IPS-NIHi11 (cell line): ENCODE data around the gene TRMT1.

Source experiments
- DNase-seq: peaks from one replicate; pipeline ENCODE4 v3.0.0; 2012; ENCODE audit warnings: mixed read lengths, low spot score

TRMT1 gene

GRCh38 chr19:13070425-13071140 is 46.0 kb downstream of the TRMT1 start:
- no peak for DNase-seq

DNA sequence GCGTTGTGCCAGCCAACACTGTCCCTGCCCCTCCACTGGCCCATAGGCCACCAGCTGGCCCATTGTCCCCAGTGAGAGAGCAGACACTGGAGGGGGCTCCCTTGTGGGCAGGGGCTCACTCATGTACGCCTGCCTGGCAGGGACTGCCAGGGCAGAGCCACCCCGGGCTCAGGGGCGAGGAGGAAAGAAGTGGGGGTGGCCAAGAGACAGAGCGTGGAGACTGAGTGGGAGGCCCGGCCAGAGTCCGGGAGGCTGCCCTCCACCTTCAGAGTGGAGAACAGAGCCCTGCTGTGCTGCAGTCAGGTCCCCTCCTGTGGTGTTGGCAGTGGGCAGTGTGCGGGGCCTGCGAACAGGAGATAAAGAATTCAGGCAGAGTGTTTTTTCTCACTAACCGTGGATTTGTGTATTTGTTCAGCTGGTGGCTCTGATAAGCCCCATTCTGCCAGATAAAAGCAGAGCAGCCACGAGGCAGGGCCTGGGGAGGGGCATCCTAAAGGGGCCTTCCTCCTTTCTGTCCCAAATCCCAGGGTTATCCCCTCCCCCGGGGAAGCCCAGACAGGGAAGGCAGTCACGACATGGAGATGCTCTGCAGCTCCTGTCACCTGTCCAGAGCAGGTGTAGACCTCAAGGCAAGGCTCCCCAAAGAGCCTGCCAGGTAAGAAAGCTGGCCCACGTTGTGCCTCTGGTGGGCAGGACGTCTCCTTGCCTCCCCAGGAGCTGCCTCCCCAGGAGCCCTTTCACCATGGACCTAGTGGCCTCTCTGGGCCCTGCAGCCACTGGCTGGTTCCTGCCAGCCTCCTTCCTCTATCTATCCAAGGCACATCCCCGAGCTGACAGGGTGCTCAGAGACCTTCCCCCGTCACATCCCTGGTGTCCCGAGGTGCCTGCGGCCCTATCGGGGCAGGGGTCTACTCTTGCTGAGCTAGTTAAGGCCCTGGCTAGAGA is 46.9 kb downstream of the TRMT1 start:
- DNase-seq = no peak

- no peak for DNase-seq
Measured at GRCh38 chr19:13068085-13068846, 48.3 kb downstream of the TRMT1 start.

GRCh38 chr19:13066933-13067807 is 49.4 kb downstream of the TRMT1 start:
- no peak for DNase-seq

- DNase-seq = no peak
Measured at GRCh38 chr19:13066226-13066625, 50.3 kb downstream of the TRMT1 start.

DNA sequence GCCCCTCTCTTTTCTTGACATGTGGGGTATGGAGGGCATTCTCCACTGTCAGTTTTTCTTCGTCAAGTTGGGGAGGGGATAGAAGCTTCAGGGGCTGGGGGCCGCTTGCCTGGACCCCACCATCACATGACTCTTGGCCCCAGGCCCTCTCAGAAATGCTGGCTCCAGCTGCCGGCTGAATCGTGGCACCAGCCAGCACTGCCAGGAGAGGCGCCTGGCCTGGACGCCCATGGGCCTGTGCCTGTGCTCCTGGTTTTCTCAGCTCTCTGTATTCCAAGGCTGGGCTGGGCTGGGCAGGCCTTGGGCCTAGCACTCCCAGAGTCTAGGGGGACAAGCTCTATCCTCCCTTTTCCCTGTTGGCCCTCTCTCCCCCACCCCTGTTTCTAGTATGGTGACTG is 52.4 kb downstream of the TRMT1 start:
- DNase-seq = no peak

DNA sequence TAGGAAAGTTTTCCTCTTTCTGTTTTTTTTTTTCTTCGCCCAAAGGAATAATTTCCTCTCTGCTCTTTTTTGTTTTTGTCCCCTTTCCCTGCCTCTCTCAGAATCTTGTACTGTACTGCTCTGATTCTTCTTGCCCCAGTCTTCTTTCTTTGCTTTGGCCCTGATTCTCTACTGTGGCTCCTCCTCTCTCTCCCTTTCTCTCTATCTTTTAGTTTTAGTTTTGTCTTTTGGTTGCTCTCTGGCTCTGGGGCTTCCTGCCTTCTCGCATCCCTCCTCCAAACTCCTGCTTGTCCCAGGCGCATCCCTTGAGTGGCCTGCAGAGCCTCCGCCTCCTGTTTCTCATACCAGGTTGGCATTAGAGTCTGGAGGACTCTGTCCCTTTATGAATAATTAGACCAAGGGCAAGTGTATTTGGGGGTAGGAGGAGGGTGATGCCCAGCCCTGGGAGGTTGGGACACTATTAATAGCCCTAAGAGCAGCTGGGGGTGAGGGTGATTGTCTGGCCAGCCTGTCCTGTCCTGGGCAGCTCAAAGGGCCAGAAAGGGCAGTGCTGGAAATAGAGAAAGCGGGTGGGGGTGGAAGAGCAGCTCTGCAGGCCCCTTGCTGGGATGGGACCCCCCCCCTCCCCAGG is 53.0 kb downstream of the TRMT1 start:
- DNase-seq = no peak

DNA sequence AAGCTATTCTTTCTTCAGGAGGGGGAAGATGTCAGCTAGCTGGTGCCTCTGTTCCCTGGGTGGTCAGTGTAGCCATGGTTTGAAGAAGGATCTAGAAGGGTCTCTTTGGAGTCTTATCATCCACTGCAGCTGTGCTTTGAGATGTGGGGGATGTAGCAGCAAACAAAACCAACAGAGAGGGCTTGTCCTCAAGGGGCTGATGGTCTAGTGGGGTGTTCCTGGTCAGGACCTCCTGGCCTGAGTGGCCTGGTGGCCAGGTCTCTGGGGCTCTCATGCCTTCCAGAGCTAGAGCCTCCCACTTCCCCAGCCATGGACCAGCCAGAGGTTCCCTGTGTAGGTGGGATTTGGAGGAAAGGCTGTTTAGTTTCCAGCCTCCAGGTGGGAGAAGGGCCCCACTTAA is 54.2 kb downstream of the TRMT1 start:
- DNase-seq = no peak

GRCh38 chr19:13060964-13061927 is 55.3 kb downstream of the TRMT1 start:
- peak; percentile 92 for DNase-seq

GRCh38 chr19:13060233-13060963 is 56.1 kb downstream of the TRMT1 start:
- no peak for DNase-seq

DNA sequence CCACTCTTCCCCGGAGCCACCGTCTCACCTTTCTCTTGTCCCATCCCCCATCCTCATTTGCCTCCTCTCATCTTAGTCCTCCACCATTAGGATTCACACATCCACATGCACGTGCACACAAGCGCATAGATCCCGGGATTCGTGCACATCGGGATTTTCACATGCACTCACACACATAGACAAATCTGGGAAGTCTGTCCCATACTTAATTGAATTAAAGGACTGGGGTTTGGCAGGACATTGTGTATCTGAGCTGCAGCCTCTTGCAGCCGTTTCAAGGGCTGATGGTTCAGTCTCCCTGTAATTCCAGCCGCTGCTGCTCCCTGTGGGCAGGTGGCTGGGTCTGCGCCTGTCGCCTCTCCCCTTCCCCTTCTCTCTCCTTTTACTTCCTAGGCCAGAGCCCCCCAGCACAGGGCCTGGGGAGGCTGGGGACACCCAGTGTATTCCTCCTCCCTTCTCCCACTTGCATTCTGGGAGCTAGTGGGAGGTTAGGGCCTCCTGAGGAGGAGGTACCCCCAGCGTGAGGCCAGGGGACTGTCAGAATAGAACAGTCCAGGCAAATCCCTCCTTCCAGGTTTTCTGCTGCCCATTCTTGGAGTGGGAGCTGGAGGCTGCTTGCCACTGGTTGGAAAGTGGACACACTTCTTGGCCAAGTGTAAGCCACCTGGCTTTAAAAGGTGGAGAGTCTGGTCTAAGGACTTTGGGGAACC is 57.4 kb downstream of the TRMT1 start:
- no peak for DNase-seq

- DNase-seq = no peak
Measured at GRCh38 chr19:13057744-13058143, 58.8 kb downstream of the TRMT1 start.

GRCh38 chr19:13057147-13057572 is 59.4 kb downstream of the TRMT1 start:
- DNase-seq = no peak

DNA sequence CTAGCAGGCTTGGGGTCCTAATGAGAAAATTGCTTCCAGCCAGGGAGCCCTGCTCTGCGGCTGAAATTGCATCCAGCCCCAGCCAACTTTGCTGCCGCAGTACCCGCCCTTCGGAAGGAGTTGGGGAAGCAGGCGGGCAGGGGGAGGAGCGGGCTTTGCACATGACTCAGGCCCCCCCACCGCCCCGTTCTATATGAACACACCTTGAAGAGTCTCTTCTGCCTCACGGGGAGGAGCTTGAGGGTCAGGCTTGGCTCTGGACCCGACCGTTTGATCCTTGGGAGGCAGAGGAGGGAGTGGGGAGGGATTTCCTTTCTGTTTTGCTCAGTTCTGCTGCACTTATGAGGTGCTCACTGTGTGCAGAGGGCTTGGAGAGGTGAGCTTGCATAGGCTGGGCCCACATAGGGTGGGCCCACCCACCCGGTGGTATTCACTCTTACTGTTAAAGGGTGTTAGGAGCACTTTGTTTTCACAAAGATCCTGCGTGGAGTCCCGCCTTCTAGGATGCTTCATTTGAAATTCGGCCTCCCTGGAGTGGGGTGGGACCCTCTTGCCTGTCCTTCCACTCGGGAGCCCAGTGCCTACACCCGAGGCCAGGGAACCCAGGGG is 60.4 kb downstream of the TRMT1 start:
- peak; percentile 56 for DNase-seq

GRCh38 chr19:13055213-13056051 is 61.1 kb downstream of the TRMT1 start:
- peak; percentile 62 for DNase-seq
